ENCODE measurements around the gene STYXL1.
A peak's percentile ranks its signal among the peaks of the same experiment; 100 is the strongest.
"Not testable (repeated sequence)": the region's sequence is repeated elsewhere in the genome, so short reads cannot be mapped to it uniquely, and the experiment has no call there.

STYXL1 gene

GRCh38 chr7:76023002-76023401, 24.8 kb downstream of the STYXL1 start:
- DNase-seq, result no peak

DNA sequence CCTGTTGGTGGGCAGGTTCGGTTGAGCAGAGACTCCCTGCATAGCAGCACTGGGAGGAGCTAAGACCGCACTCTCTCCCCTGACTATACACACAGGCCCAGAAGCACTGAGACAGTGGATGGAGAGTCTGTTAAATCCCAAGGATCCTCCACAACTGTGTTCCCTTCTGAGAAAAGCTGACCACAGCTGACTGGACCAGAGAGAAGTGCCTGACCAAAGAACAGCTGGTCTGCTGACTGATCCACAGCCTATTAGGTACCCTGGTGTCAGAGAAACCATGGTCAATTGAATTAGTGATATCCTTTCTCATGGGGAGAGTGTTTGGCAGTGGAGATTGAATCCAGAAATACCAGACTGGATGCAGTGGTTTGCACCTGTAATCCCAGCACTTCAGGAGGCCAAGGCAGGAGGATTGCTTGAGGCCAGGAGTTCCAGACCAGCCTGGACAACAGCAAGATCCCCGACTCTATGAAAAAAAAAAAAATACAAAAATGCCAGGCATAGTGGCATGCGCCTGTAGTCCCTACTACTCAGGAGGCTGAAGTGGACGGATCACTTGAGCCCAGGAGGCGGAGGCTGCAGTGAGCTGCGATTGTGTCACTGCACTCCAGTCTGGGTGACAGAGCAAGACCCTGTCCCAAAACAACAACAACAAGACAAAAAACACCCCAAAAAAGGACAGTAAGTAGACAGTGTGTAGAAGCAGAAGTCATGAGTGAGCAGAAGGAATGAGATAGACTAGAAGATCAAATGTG, 25.6 kb downstream of the STYXL1 start:
- DNase-seq, result no peak

DNA sequence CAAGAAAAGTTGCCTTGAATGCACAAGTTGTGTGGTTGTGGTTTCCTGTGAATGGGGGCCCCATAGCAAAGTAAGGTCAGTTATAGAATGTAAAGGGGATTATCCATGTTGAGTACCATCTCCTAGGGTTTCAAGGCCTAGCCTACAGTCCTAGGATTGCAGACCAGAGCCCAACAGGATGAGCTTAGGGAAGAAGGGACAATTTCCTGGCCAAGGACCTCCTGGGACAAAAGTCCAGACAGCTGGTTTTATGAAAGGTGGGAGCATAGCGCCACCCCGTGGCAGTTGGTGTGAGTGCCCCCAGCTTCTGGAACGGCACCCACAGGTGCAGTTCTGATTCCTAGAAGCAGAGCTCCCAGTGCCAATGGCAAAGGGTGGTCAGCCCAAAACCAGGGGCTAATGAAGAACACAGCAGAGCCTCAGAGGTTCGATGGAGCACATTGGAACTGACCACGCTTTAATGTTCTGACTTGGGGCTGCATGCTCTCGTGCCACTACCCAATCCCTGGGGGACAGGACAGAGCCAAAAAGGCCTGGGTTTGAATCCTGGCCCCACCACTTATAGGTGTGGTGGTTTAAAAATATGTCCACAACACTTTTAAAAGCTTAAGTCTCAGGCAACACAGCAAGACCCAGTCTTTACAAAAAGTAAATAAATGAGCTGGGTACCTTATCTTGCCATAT, 27.6 kb downstream of the STYXL1 start:
- DNase-seq, result no peak

DNA sequence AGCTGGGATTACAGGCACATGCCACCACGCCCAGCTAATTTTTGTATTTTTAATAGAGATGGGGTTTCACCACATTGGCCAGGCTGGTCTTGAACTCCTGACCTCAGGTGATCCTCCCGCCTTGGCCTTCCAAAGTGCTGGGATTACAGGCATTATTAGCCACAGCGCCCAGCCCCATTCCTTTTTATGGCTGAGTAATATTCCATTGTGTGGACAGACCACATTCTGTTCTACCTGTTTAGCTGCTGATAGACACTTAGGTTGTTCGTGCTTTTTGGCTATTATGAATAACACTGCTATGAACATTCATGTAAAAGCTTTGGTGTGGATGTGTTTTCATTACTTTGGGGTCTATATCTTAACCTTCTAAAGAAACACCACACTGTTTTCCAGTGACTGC, 29.3 kb downstream of the STYXL1 start:
- not testable (repeated sequence) for DNase-seq

DNA sequence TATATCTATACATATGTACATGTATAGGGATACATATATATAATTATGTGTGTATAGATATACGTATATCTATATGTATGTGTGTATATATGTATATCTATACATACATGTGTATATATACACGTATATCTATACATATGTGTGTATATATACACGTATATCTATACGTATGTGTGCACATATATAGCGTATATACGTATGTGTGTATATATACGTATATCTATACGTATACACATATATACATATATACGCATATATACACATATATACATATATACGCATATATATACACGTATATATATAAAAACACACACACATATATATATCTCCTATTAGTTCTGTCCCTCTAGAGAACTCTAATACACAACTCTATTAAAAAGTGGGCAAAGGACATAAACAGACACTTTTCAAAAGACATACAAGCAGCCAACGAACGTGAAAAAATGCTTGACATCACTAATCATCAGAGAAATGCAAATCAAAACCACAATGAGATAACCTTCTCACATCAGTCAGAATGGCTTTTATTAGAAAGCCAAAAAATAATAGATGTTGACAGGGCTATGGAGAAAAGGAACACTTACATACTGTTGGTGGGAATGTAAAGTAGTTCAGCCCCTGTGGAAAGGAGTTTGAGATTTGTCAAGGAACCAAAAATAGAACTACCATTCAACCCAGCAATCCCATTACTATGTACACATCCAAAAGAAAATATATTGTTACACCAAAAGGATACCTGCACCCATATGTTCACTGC, 31.4 kb downstream of the STYXL1 start:
- DNase-seq, result no peak

DNA sequence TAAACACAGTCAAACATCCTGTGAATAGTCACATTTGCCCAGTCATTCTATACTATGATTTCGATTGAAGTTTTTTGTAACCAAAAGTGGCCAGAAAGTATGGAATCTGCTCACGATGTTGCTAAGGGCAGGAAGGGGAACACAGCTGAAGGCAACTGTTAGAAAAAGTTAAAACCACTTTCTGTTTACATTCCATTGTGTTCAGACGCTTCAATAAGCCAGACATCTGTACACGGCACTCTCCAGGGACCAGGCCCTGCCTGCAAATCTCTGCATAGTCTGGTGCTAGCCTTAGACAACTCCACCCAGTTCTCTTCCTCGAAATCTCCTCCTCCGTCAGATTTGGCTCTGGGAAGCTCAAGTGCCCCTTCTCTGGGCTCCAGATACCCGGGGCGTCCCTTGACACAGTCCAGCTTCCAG, 36.3 kb downstream of the STYXL1 start:
- DNase-seq, result no peak

GRCh38 chr7:76009672-76010600, 37.9 kb downstream of the STYXL1 start:
- DNase-seq, result no peak

GRCh38 chr7:76008156-76008687, 39.6 kb downstream of the STYXL1 start:
- DNase-seq, result no peak

DNA sequence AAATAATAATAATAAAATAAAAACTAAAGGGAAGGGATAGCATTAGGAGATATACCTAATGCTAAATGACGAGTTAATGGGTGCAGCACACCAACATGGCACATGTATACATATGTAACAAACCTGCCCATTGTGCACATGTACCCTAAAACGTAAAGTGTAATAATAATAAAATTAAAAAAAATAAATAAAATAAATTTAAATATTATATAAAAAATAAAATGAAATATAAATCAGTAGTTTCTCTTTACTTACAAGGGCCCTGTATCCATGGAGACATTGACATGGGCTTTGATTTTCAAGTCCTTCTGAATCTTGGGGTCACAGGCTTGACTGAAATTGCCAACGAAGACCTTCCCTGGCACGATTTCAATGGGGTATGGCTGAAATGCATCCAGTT, 42.8 kb downstream of the STYXL1 start:
- DNase-seq, result not testable (repeated sequence)

DNA sequence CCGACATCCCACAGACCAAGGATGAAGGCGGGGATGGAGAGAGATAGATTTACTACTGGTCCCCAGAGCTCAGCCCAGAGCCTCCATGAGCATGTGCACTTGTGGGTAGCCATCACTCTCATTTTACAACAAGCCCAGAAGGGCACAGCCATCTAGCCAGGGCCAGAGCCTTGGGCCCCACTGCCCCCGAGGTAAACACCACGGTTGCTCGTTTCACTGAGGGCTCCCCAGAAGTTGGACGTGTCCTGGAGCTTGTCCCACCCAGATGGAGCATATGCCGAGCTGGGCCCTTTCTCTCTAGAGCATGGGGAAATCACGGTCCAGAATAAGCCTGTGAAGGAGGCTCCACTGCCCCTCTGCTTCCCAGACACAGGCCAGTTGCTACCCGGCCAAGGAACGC, 44.4 kb downstream of the STYXL1 start:
- DNase-seq, result no peak

DNA sequence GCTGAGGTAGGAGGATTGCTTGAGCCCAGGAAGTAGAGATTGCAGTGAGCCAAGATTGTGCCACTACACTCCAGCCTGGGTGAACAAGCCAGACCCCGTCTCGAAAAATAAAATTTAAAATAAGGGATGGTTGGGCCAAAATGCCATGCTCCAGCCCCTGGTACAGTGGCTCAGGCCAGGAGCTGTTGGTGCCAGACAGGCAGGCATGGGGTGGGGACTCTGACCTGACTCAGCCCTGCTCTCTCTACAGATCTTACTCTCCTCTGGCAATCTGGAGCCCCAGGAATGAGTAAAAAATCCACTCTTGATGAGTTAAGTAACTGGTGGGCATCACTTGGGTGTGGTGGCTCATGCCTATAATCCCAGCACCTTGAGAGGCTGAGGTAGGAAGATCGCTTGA, 45.0 kb downstream of the STYXL1 start:
- DNase-seq, result no peak

GRCh38 chr7:76002139-76002538, 45.7 kb downstream of the STYXL1 start:
- no peak for DNase-seq

- DNase-seq, result no peak
Measured at GRCh38 chr7:76000566-76000965, 47.2 kb downstream of the STYXL1 start.

GRCh38 chr7:75998038-75998437, 49.8 kb downstream of the STYXL1 start:
- DNase-seq, result no peak

DNA sequence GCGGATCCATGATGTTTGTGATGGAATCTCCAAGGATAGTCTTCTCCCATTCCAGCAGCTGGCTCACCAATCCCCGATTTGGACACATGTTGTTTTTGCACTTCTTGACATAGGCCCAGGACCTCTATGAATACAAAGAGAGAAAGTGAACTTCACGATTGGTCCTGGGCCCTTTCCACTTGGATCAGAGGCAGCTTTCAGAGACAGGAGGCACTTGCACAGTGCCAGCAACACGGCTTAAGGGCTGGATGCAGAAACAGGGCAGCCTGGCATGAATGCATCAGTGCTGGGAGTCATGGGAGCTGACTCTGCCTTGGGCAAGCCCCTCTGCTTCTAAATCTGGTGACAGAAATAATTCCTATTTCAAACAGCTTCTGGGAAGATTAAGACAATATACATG, 51.3 kb downstream of the STYXL1 start:
- DNase-seq, result no peak

DNA sequence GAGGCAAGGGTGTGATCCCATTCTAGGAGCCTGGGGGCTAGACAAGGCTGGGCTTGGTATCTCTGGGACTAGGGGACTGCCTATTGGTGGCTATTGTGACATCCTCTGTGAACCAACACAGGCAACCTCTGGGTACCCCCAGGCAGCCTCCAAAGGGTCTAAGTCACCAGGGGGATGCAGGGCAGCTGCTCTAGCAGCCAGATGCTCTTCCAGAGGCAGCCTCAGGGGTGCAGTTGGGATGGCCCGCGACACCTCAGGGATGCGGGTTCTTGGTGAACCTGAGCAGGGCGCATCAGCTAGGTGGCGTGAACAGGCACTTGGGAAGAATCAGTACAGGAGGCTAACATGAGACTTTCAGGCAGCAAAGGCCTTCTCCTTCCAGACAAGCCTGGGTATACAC, 51.8 kb downstream of the STYXL1 start:
- DNase-seq, result no peak

DNA sequence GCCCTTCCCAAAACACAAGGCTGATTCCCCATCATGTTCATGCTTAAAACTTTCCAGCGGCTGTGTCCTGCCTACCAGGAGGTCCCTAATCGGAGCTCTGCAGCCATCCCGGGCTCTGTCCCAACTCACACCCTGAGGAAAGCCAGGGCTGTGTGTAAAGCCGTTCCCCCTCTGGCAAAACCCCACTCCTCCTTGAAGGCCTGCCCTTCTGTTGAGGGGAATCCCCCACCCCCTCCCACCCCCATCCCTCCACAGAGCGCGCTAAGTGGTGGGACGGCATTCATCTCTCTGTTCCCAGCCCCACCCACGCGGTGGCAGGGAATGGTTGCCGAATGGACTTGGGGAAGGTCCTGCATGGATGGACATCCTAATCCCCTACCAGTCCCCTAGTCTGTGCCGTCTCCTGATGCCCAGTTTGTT, 52.7 kb downstream of the STYXL1 start:
- DNase-seq, result no peak

DNA sequence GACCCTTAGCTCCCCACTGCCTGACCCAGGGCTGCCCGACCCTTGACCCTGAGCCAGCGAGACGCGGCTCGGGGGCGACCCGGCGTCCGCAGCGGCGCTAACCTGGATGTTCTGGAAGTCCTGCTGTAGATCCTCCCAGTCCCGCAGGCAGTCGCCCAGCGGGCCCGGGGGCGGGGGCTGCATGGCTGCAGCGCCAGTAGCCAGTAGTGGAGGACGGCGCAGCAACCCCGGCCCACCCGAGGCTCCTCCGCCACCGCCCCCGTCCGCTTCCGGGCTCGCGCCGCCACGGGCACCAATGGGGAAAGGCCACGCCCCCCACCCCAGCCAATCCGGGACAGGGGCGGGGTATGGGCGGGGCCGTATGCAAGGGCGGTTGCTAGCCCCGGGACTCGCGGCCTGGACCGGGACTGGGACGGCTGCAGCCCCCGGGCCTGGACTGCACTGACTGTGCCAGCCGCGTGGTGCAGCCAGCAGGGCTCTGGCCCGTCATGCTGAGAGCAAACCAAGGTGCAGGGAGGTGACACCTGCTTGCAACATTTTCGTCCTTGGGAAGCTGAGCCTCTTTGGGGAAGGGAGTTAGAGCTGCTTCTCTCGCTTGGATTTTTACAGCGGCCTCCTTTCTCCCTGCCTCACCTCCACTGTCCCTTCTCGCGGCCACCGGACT, 53.3 kb downstream of the STYXL1 start, which contains the start of gene TMEM120A:
TSS of gene TMEM120A (minus strand) at position 208 of the 664 bp plus-strand sequence. CDS start at position 183, 25 bp downstream.
- DNase-seq, result peak; percentile 90

GRCh38 chr7:75993689-75994387, 54.0 kb downstream of the STYXL1 start:
- DNase-seq, result peak; percentile 52

- DNase-seq, result no peak
Measured at GRCh38 chr7:75992083-75992755, 55.6 kb downstream of the STYXL1 start.

Data from GOT3 (cell line).